ENCODE data around the gene KRT72.

- TF ChIP-seq CTCF (optimal IDR thresholded peaks at IDR 0.05 in 1 of 3, IDR thresholded peaks at IDR 0.05 in 1 of 3, conservative IDR thresholded peaks at IDR 0.05 in 1 of 3; ENCODE audit: extremely low read depth in 1 of 3, insufficient read depth in 2 of 3, low read length in 3 of 3): no peak
- TF ChIP-seq EZH2 (IDR thresholded peaks at IDR 0.05; ENCODE audit: low read length): no peak
Measured at GRCh38 chr12:52641468-52641867, 40.2 kb upstream of the KRT72 start.

All from keratinocyte (primary cell).